GM10266 (cell line): ENCODE results near the gene THRB.

ENCODE experiments used
- DNase-seq: peaks from one replicate; pipeline ENCODE4 v3.0.0; 2012; ENCODE audit errors: extremely low spot score
- CTCF ChIP-seq: IDR thresholded peaks from 2 replicates; pipeline ENCODE4 v1.5.1; 2012; ENCODE audit warnings: mild to moderate bottlenecking, low read depth; ENCODE audit not compliant: control insufficient read depth, insufficient read depth; ENCODE audit errors: missing control alignments

The THRB gene

GRCh38 chr3:24255414-24255813, 239.2 kb downstream of the THRB start:
- DNase-seq, result no peak
- TF ChIP-seq CTCF, result no peak

- no peak for DNase-seq
- TF ChIP-seq CTCF, result no peak
Observed at GRCh38 chr3:24254649-24255048, 240.0 kb downstream of the THRB start.

- DNase-seq, result no peak
- TF ChIP-seq CTCF, result no peak
Observed at GRCh38 chr3:24253336-24253735, 241.3 kb downstream of the THRB start.

GRCh38 chr3:24249523-24249922, 245.1 kb downstream of the THRB start:
- TF ChIP-seq CTCF, result no peak
- no peak for DNase-seq

DNA sequence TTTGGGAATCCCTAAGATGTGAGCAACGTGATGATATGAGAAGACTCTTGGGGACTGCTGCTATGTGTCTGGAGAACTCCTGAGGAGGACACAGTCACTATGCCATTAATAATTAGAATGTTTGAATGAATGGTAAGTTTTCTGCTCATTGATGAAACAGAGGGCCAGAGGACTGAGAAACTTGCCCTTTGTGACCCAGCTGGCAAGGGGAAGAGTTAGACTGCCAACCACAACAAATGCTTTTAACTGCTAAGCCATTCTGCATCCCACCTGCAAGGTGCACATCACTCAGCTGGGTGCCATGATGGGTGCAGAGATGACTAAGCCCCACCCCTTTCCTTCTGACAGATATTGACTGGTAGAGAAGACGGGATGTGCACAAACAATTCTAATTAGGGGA, 249.6 kb downstream of the THRB start:
- TF ChIP-seq CTCF, result no peak
- DNase-seq, result no peak

DNA sequence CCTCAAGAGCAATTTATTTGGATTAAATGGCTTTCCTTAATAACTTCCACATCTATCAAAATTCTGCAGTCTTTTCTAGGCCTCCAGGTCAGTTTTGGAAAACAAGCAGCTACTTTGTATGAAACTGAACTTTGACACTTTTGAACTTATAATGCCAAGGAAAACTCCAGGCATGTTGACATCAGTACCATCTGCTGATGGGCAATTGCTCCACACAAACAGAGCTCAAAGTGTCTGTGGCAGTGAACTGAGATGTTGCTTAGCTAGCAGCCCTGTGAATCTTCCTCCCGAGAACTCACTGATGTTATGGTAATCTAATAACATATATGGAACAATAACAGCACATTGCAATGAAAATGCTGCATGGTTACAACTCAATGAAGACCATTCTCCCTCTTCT, 250.2 kb downstream of the THRB start:
- TF ChIP-seq CTCF, result no peak
- DNase-seq, result no peak

- DNase-seq, result no peak
- TF ChIP-seq CTCF, result no peak
Observed at GRCh38 chr3:24242012-24242698, 252.5 kb downstream of the THRB start.
